GM12874 (cell line): ENCODE measurements around the gene RPL27.

Experiments
- TF ChIP-seq, protein P1 (sequence below): IDR thresholded peaks from 2 replicates; pipeline ENCODE4 v1.5.1; 2011; ENCODE audit warnings: low read depth, mild to moderate bottlenecking, control low read depth, low read length, moderate library complexity; ENCODE audit not compliant: insufficient read depth

RPL27 gene

DNA sequence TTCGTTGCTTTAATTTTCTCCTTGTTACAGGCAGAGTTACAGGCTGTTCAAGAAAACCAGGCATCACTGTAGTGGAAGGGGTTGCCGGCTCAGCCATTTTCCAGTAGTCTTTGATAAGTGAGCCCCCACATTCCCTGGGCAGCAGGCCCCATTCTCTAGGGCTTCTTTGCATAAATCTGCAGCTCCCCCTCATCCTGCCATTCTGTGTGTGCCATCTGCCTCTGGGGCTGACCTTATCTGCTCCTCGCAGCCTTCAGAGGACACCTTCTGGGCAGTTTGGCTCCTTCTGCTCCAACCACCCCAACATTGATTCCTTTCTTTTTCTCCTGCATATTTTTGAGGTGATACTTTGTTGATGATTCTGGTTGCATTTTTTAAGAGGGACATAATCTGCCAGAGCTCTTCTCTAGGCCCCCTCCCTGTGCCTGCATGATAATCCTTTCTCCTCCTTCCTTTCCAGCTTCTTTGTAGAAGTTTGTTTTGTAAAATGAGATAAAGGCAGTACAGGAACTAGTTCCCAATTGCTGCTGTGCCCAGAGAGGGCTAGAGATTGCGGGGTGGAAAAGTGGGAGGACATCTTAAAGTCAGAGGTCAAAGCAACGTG is 43.9 kb downstream of the RPL27 start:
- TF ChIP-seq, protein P1, sequence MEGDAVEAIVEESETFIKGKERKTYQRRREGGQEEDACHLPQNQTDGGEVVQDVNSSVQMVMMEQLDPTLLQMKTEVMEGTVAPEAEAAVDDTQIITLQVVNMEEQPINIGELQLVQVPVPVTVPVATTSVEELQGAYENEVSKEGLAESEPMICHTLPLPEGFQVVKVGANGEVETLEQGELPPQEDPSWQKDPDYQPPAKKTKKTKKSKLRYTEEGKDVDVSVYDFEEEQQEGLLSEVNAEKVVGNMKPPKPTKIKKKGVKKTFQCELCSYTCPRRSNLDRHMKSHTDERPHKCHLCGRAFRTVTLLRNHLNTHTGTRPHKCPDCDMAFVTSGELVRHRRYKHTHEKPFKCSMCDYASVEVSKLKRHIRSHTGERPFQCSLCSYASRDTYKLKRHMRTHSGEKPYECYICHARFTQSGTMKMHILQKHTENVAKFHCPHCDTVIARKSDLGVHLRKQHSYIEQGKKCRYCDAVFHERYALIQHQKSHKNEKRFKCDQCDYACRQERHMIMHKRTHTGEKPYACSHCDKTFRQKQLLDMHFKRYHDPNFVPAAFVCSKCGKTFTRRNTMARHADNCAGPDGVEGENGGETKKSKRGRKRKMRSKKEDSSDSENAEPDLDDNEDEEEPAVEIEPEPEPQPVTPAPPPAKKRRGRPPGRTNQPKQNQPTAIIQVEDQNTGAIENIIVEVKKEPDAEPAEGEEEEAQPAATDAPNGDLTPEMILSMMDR: no peak

DNA sequence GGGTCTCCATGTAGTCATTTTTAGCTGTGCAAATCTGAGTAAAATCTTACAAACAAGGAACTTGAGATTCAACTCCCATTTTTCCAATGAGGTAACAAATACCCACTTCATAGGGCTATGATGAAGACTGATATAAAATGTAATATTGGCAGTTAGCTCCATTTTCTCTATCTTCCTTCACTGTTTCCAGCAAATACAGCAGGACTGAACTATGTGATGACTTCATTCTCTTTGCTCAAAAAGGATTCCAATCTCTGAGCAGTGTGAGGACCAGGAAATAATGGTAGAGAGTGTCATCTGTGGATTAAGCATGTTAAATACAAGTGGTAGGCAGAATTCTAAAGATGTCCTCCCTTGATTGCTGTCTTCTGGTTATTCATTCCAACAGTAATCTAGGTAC is 45.1 kb downstream of the RPL27 start:
- TF ChIP-seq, protein P1: no peak

- TF ChIP-seq, protein P1: no peak
Measured at GRCh38 chr17:43044024-43044423, 45.8 kb downstream of the RPL27 start.

GRCh38 chr17:43051969-43052368 is 53.8 kb downstream of the RPL27 start:
- TF ChIP-seq, protein P1: no peak
